A673 (cell line): ENCODE results near the gene SMTN. TPM values are rescaled to one million over a fixed set of nuclear protein-coding genes. Genes with fewer than 3 reads are reported as not detected.

Experiments
- BruUV-seq: library from RNA; stranded (reverse); fragments of 400-500 nt; replicated peaks from 2 replicates; lab custom pipeline; 2021; lab: Mats Ljungman, UMichigan
- CTCF ChIA-PET: fragments of 300-600 bp; sonication (Branson Sonifier 250); formaldehyde crosslinking; loops from one replicate; lab custom pipeline; 2022; ENCODE audit warnings: antibody characterized with exemption; lab: Charles Lee
- POLR2A ChIA-PET: fragments of 300-600 bp; sonication (Branson Sonifier 250); formaldehyde crosslinking; loops from one replicate; lab custom pipeline; 2022; ENCODE audit warnings: antibody characterized with exemption; ENCODE audit not compliant: low non-redundant PET; lab: Charles Lee
- DNase-seq: peaks from one replicate; pipeline ENCODE4 v3.0.0-alpha.2; 2015; ENCODE audit warnings: low spot score
- H3K27ac ChIP-seq: fragments of 200-600 bp; sonication (generic); 2 replicates; pipeline ENCODE4 v1.5.1; 2016; ENCODE audit warnings: mixed run types, low read depth, mild to moderate bottlenecking, mixed read lengths, antibody characterized with exemption, low read length; ENCODE audit not compliant: poor library complexity, severe bottlenecking
- H3K27me3 ChIP-seq: fragments of 200-600 bp; sonication (generic); replicated peaks from 2 replicates; pipeline ENCODE4 v1.6.1; 2017; ENCODE audit warnings: mixed run types, low read depth, mild to moderate bottlenecking, mixed read lengths, antibody characterized with exemption, low read length; ENCODE audit not compliant: insufficient read depth, poor library complexity
- H3K36me3 ChIP-seq: fragments of 200-600 bp; sonication (generic); 2 replicates; pipeline ENCODE4 v1.6.1; 2016; ENCODE audit warnings: mixed run types, mild to moderate bottlenecking, mixed read lengths, antibody characterized with exemption, low read length; ENCODE audit not compliant: insufficient read depth, poor library complexity, severe bottlenecking
- H3K4me1 ChIP-seq: fragments of 200-600 bp; sonication (generic); 2 replicates; pipeline ENCODE4 v1.6.1; 2017; ENCODE audit warnings: mixed run types, mild to moderate bottlenecking, mixed read lengths, antibody characterized with exemption, low read length; ENCODE audit not compliant: insufficient read depth, poor library complexity, severe bottlenecking
- H3K4me3 ChIP-seq: fragments of 200-600 bp; sonication (generic); 2 replicates; pipeline ENCODE4 v1.5.1; 2016; ENCODE audit warnings: low read depth, mixed run types, mild to moderate bottlenecking, mixed read lengths, low read length; ENCODE audit not compliant: poor library complexity, severe bottlenecking
- H3K9me3 ChIP-seq: fragments of 200-600 bp; sonication (generic); 2 replicates; pipeline ENCODE4 v1.6.1; 2016; ENCODE audit warnings: mixed run types, low read depth, mild to moderate bottlenecking, mixed read lengths, antibody characterized with exemption, low read length; ENCODE audit not compliant: poor library complexity, severe bottlenecking
- CTCF ChIP-seq: fragments of 300-800, 200-600 bp; sonication (generic); conservative IDR thresholded peaks from 2 replicates; pipeline ENCODE4 v1.5.1; 2017; ENCODE audit warnings: low read depth, mild to moderate bottlenecking, antibody characterized with exemption, low read length, moderate library complexity, mixed read lengths
- EZH2 ChIP-seq: fragments of 200-600 bp; sonication (generic); IDR thresholded peaks from 2 replicates; pipeline ENCODE4 v1.6.1; 2017; ENCODE audit warnings: borderline replicate concordance, low read depth, mild to moderate bottlenecking, mixed read lengths, antibody characterized with exemption, low read length; ENCODE audit not compliant: poor library complexity, severe bottlenecking
- intact Hi-C: fragments of 100-400 bp; cut with micrococcal nuclease; formaldehyde crosslinking; loops from one replicate; pipeline ENCODE4 v1.10.0; 2022; ENCODE audit not compliant: unreplicated experiment
- total RNA-seq: library from RNA; stranded (reverse); gene quantifications from 2 replicates; pipeline ENCODE4 v1.2.3, GENCODE V29; 2021

The SMTN gene
- total RNA-seq, 1 experiment from 2014 or later = 40.0 TPM

DNA sequence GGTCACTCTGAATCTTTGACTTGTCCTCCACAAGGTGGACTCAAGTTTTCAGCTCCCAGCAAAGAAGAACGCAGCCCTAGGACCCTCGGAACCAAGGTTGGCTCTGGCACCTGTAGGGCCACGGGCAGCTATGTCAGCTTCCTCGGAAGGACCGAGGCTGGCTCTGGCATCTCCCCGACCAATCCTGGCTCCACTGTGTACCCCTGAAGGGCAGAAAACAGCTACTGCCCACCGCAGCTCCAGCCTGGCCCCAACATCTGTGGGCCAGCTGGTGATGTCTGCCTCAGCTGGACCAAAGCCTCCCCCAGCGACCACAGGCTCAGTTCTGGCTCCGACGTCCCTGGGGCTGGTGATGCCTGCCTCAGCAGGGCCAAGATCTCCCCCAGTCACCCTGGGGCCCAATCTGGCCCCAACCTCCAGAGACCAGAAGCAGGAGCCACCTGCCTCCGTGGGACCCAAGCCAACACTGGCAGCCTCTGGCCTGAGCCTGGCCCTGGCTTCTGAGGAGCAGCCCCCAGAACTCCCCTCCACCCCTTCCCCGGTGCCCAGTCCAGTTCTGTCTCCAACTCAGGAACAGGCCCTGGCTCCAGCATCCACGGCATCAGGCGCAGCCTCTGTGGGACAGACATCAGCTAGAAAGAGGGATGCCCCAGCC lies 43.8 kb downstream of the SMTN start:
- no peak overlapping the region for H3K4me3 ChIP-seq
- TF ChIP-seq CTCF (no peak), EZH2 (no peak)
- H3K27me3 ChIP-seq = no peaks in the 10 kb centered on the region
- intact Hi-C loops = no loop called here
- ChIA-PET CTCF (no interaction called here), POLR2A (no interaction called here)
- H3K9me3 ChIP-seq = no peaks in the 10 kb centered on the region
- peaks cover 9% of the 10 kb centered on the region for H3K4me1 ChIP-seq
- no TSS peak for BruUV-seq
- H3K27ac ChIP-seq = no peak overlapping the region
- no peak for DNase-seq
- no peaks in the 10 kb centered on the region for H3K36me3 ChIP-seq

DNA sequence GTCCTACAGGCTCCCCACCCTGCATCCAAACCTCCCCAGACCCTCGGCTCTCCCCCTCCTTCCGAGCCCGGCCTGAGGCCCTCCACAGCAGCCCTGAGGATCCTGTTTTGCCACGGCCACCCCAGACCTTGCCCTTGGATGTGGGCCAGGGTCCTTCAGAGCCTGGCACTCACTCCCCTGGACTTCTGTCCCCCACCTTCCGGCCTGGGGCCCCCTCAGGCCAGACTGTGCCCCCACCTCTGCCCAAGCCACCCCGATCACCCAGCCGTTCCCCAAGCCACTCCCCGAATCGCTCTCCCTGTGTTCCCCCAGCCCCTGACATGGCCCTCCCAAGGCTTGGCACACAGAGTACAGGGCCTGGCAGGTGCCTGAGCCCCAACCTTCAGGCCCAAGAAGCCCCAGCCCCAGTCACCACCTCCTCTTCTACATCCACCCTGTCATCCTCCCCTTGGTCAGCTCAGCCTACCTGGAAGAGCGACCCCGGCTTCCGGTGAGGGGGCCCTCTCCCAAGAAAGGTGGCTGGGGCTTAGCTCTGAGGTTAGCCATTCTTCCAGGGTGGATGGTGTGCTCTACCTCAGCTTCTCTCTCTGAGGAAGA lies 44.5 kb downstream of the SMTN start:
- Histone ChIP-seq H3K4me3 (no peak overlapping the region), H3K36me3 (no peaks in the 10 kb centered on the region), H3K27ac (no peak overlapping the region), H3K9me3 (no peaks in the 10 kb centered on the region), H3K27me3 (no peaks in the 10 kb centered on the region), H3K4me1 (peaks cover 9% of the 10 kb centered on the region)
- ChIA-PET POLR2A (no interaction called here), CTCF (no interaction called here)
- no peak for DNase-seq
- intact Hi-C loops = no loop called here
- TF ChIP-seq EZH2 (no peak), CTCF (no peak)
- BruUV-seq = no TSS peak

GRCh38 chr22:31126128-31126868 lies 45.2 kb downstream of the SMTN start:
- intact Hi-C loops = no loop called here
- POLR2A ChIA-PET = no interaction called here
- CTCF ChIA-PET = no interaction called here
- BruUV-seq = no TSS peak
- Histone ChIP-seq H3K9me3 (no peaks in the 10 kb centered on the region), H3K27ac (no peak overlapping the region), H3K36me3 (no peaks in the 10 kb centered on the region), H3K27me3 (no peaks in the 10 kb centered on the region), H3K4me3 (no peak overlapping the region), H3K4me1 (peaks cover 9% of the 10 kb centered on the region)
- no peak for TF ChIP-seq EZH2
- TF ChIP-seq CTCF = no peak
- DNase-seq = no peak
